HFF-Myc (cell line): Measurements from ENCODE around the gene VMO1.

ENCODE experiments used
- DNase-seq: peaks from one replicate; pipeline ENCODE4 v3.0.0-alpha.2; 2011; ENCODE audit warnings: low read depth; ENCODE audit errors: extremely low read depth
- H3K4me3 ChIP-seq: replicated peaks from 2 replicates; pipeline ENCODE4 v1.5.1; 2011; ENCODE audit warnings: low read depth, mild to moderate bottlenecking, control low read depth, low read length
- CTCF ChIP-seq: IDR thresholded peaks from 2 replicates; pipeline ENCODE4 v1.5.1; 2012; ENCODE audit warnings: mild to moderate bottlenecking, low read depth, low read length, control low read depth; ENCODE audit errors: missing control alignments

VMO1 gene

GRCh38 chr17:4735876-4736651 lies 50.1 kb downstream of the VMO1 start:
- DNase-seq: no peak
- no peak overlapping the region for H3K4me3 ChIP-seq
- no peak for TF ChIP-seq CTCF
